A549 (cell line): Measurements from ENCODE around the gene BEND6. TPM values are rescaled to one million over a fixed set of nuclear protein-coding genes. Genes with fewer than 3 reads are reported as not detected.

ENCODE experiments used
- ATAC-seq, 2 experiments: fragments of 200-7000 bp in 1 of 2; fragments of >200 bp in 1 of 2; cut with Nextera tagmentation in 1 of 2; cut with Tn5 transposase in 1 of 2; 3 replicates each; pipeline versions ENCODE4 v1.8.0 to v1.9.1; 2018 to 2020; ENCODE audit warnings: mild to moderate bottlenecking in 1 of 2, moderate library complexity in 1 of 2
- CTCF ChIA-PET: fragments of 300-600 bp; sonication (Branson Sonifier 250); formaldehyde crosslinking; extraction: SDS; loops from one replicate; lab custom pipeline; 2021; ENCODE audit warnings: antibody characterized with exemption, inconsistent platforms; lab: Yijun Ruan, JAX
- POLR2A ChIA-PET: fragments of 350-600 bp; formaldehyde crosslinking; extraction: SDS; loops from one replicate; lab custom pipeline; 2021; ENCODE audit warnings: antibody characterized with exemption, inconsistent platforms; lab: Yijun Ruan, JAX
- DNase-seq, 2 experiments: peaks; one replicate each; pipeline versions ENCODE4 v3.0.0 to v3.0.0-alpha.2; 2011 to 2016; ENCODE audit warnings: low read depth in 1 of 2, low spot score in 1 of 2
- FAIRE-seq: peaks from 2 replicates; lab custom pipeline; 2011; peaks lifted over from hg19 to GRCh38; lab: Jason Lieb, UNC
- H3K27ac ChIP-seq, 2 experiments: fragments of >200 bp; sonication (Bioruptor Twin); formaldehyde crosslinking; 3 replicates each; pipeline ENCODE4 v1.5.1; 2016 to 2017
- H3K4me1 ChIP-seq: fragments of >200 bp; sonication (Bioruptor Twin); formaldehyde crosslinking; 3 replicates; pipeline ENCODE4 v1.6.1; 2016
- H3K4me2 ChIP-seq: fragments of >200 bp; sonication (Bioruptor Twin); formaldehyde crosslinking; 3 replicates; pipeline ENCODE4 v1.6.1; 2016
- H3K4me3 ChIP-seq: fragments of >200 bp; sonication (Bioruptor Twin); formaldehyde crosslinking; 3 replicates; pipeline ENCODE4 v1.5.1; 2016
- H3K9me3 ChIP-seq: fragments of >200 bp; sonication (Bioruptor Twin); formaldehyde crosslinking; 3 replicates; pipeline ENCODE4 v1.6.1; 2016
- BCL3 ChIP-seq: fragments of >200 bp; sonication (Bioruptor Twin); formaldehyde crosslinking; IDR thresholded peaks from 3 replicates; pipeline ENCODE4 v1.6.1; 2016
- CBX2 ChIP-seq: fragments of 200-600 bp; sonication (generic); IDR thresholded peaks from 2 replicates; pipeline ENCODE4 v1.6.1; 2016; ENCODE audit warnings: low read depth, mild to moderate bottlenecking, borderline replicate concordance
- CHD2 ChIP-seq: fragments of 150-350 bp; IDR thresholded peaks from 2 replicates; pipeline ENCODE4 v1.6.1; 2014; ENCODE audit warnings: low read length; ENCODE audit not compliant: partially characterized antibody
- EHMT2 ChIP-seq: fragments of 200-600 bp; sonication (generic); IDR thresholded peaks from 2 replicates; pipeline ENCODE4 v1.6.1; 2016; ENCODE audit warnings: antibody characterized with exemption, low read depth, mild to moderate bottlenecking, moderate library complexity
- FOSL2 ChIP-seq, 2 experiments: fragments of 450-650 bp in 1 of 2; fragments of >200 bp in 1 of 2; sonication (Bioruptor Twin) in 1 of 2; formaldehyde crosslinking; IDR thresholded peaks; 2 replicates each; pipeline versions ENCODE4 v1.5.0 to v1.6.1; 2016 to 2020; ENCODE audit warnings: mild to moderate bottlenecking in 1 of 2, moderate library complexity in 1 of 2
- FOXS1 ChIP-seq: fragments of 250-450 bp; sonication (Bioruptor Pico); IDR thresholded peaks from 2 replicates; pipeline ENCODE4 v1.5.0; 2020; ENCODE audit warnings: mild to moderate bottlenecking, moderate library complexity
- HDAC2 ChIP-seq: fragments of 200-600 bp; sonication (generic); IDR thresholded peaks from 2 replicates; pipeline ENCODE4 v1.6.1; 2016
- HOXB13 ChIP-seq: fragments of 250-450 bp; sonication (Bioruptor Pico); IDR thresholded peaks from 2 replicates; pipeline ENCODE4 v1.5.0; 2020; ENCODE audit warnings: low read depth, mild to moderate bottlenecking, moderate library complexity
- JUN ChIP-seq, 2 experiments: fragments of >200 bp; sonication (Bioruptor Twin); formaldehyde crosslinking; IDR thresholded peaks; 2 replicates in 1 of 2; 3 replicates in 1 of 2; pipeline ENCODE4 v1.6.1; 2016 to 2017
- KDM1A ChIP-seq: fragments of 200-600 bp; sonication (generic); IDR thresholded peaks from 2 replicates; pipeline ENCODE4 v1.6.1; 2016; ENCODE audit warnings: low read depth, mild to moderate bottlenecking
- KDM5A ChIP-seq: fragments of 200-600 bp; sonication (generic); IDR thresholded peaks from 2 replicates; pipeline ENCODE4 v1.6.1; 2016; ENCODE audit warnings: antibody characterized with exemption, mild to moderate bottlenecking
- MAFK ChIP-seq: fragments of 450-650 bp; IDR thresholded peaks from 2 replicates; pipeline ENCODE4 v1.6.1; 2014; ENCODE audit not compliant: partially characterized antibody
- MAZ ChIP-seq: fragments of 150-350 bp; IDR thresholded peaks from 2 replicates; pipeline ENCODE4 v1.6.1; 2014; ENCODE audit warnings: antibody characterized with exemption, low read depth, low read length, borderline replicate concordance
- NPAS2 ChIP-seq: fragments of 250-450 bp; sonication (Bioruptor Pico); IDR thresholded peaks from 2 replicates; pipeline ENCODE4 v1.8.0; 2022; ENCODE audit warnings: mild to moderate bottlenecking, moderate library complexity, borderline replicate concordance
- NR3C1 ChIP-seq: fragments of >200 bp; sonication (Bioruptor Twin); formaldehyde crosslinking; IDR thresholded peaks from 3 replicates; pipeline ENCODE4 v1.6.1; 2017
- PBX3 ChIP-seq: IDR thresholded peaks from 2 replicates; pipeline ENCODE4 v1.6.1; 2012
- PHF8 ChIP-seq: fragments of 200-600 bp; sonication (generic); IDR thresholded peaks from 2 replicates; pipeline ENCODE4 v1.6.1; 2016; ENCODE audit warnings: low read depth, mild to moderate bottlenecking, antibody characterized with exemption, moderate library complexity, borderline replicate concordance
- RARB ChIP-seq: fragments of 250-450 bp; sonication (Bioruptor Pico); IDR thresholded peaks from 2 replicates; pipeline ENCODE4 v1.8.0; 2021; ENCODE audit warnings: mild to moderate bottlenecking, moderate library complexity
- RCOR1 ChIP-seq: fragments of 150-350 bp; IDR thresholded peaks from 2 replicates; pipeline ENCODE4 v1.6.1; 2014; ENCODE audit warnings: antibody characterized with exemption, low read length, low read depth
- RFX5 ChIP-seq: fragments of 450-650 bp; IDR thresholded peaks from 2 replicates; pipeline ENCODE4 v1.7.1; 2014; ENCODE audit warnings: antibody characterized with exemption, mild to moderate bottlenecking, moderate library complexity
- RNF2 ChIP-seq: fragments of 200-600 bp; sonication (generic); IDR thresholded peaks from 2 replicates; pipeline ENCODE4 v1.6.1; 2016; ENCODE audit warnings: low read depth, mild to moderate bottlenecking, antibody characterized with exemption, moderate library complexity, borderline replicate concordance
- SMC3 ChIP-seq: fragments of >200 bp; sonication (Bioruptor Twin); formaldehyde crosslinking; IDR thresholded peaks from 3 replicates; pipeline ENCODE4 v1.6.1; 2018; ENCODE audit warnings: inconsistent platforms
- USF2 ChIP-seq: fragments of 450-650 bp; IDR thresholded peaks from 2 replicates; pipeline ENCODE4 v1.6.1; 2014; ENCODE audit warnings: antibody characterized with exemption
- ZSCAN20 ChIP-seq: fragments of 250-450 bp; sonication (Bioruptor Pico); IDR thresholded peaks from 2 replicates; pipeline ENCODE4 v1.8.0; 2022; ENCODE audit warnings: mild to moderate bottlenecking, moderate library complexity
- WGBS: methylation state at CpG from one replicate; pipeline ENCODE4 v1.1.6; 2017; ENCODE audit errors: missing lambda C conversion rate; 5-methylcytosine and 5-hydroxymethylcytosine counted together
- polyA plus RNA-seq, 4 experiments: library from polyadenylated mRNA; depleted of rRNA in 3 of 4; stranded (reverse); fragments of >200 nt; fragmentation: RNase III in 1 of 4; extraction: RNeasy Plus Mini Kit Qiagen cat#74134 plus additional on column Dnase treatment in 1 of 4; gene quantifications; 2 replicates in 3 of 4; 3 replicates in 1 of 4; pipeline ENCODE4 v1.2.3, GENCODE V29; 2011 to 2017
- TF ChIP-seq, protein P1 (sequence below): fragments of >200 bp; sonication (Bioruptor Twin); formaldehyde crosslinking; IDR thresholded peaks from 2 replicates; pipeline ENCODE4 v1.6.1; 2016
- TF ChIP-seq, protein P2 (sequence below): fragments of 250-450 bp; sonication (Bioruptor Pico); IDR thresholded peaks from 2 replicates; pipeline ENCODE4 v1.5.0; 2021; ENCODE audit warnings: mild to moderate bottlenecking, moderate library complexity, borderline replicate concordance

BEND6 gene
- polyA plus RNA-seq, 2 of the 4 experiments (the other 2 are of a cell fraction) = 2.1 to 2.9 TPM

GRCh38 chr6:56963793-56964192, 8.9 kb downstream of the BEND6 start:
- H3K27ac ChIP-seq = no peak overlapping the region
- no peak for ATAC-seq
- no peaks in the 10 kb centered on the region for H3K9me3 ChIP-seq
- TF ChIP-seq HOXB13 (CRISPR knock-in tag) (no peak), PHF8 (no peak), KDM5A (no peak), JUN (IDR thresholded peaks at IDR 0.05) (no peak), ZSCAN20 (no peak), NR3C1 (no peak), RFX5 (no peak), FOXS1 (CRISPR knock-in tag) (no peak)
- H3K4me2 ChIP-seq = no peak overlapping the region
- H3K4me1 ChIP-seq = peaks cover 19% of the 10 kb centered on the region
- 9% methylated on average over 1 of the region's 1 CpG for WGBS
- no peak overlapping the region for H3K4me3 ChIP-seq
- no peak for DNase-seq
- ChIA-PET POLR2A (no interaction called here), CTCF (interaction anchor here (0.9 to 1.8 kb wide), 3 partner anchors 57 to 61 kb away, joined by 3 to 5 read pairs (median 3); no protein-coding TSS in a partner anchor)
- FAIRE-seq = no peak

DNA sequence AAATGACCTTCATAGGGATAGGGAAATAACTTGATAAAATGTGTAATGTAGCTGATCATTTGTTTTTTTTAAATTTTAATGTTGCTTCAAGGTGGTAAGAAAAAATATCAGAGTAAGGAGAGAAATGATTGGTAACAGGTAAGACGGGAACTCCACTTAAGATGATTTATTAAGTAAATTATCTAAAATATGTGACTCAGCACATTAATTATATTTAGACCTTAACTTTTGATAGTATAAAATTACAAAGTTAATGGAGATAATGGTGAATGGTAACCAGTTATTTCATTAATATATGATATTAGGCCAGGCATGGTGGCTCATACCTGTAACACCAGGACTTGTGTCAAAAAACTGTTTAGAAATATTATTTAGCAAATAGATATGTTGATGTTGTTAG, 10.2 kb downstream of the BEND6 start:
- Histone ChIP-seq H3K27ac (no peak overlapping the region), H3K4me1 (peaks cover 6% of the 10 kb centered on the region), H3K4me2 (no peak overlapping the region), H3K4me3 (no peak overlapping the region), H3K9me3 (no peaks in the 10 kb centered on the region)
- CTCF ChIA-PET = interaction anchor here (1.2 kb wide), 1 partner anchor 10 kb away, joined by 5 read pairs; the partner anchor contains the start of gene BEND6
- 88% methylated on average over 1 of the region's 1 CpG for WGBS
- no peak for ATAC-seq
- TF ChIP-seq BCL3 (no peak), NPAS2 (CRISPR knock-in tag) (no peak), MAFK (peak; percentile 49)
- no peak for DNase-seq
- POLR2A ChIA-PET = no interaction called here
- no peak for FAIRE-seq

DNA sequence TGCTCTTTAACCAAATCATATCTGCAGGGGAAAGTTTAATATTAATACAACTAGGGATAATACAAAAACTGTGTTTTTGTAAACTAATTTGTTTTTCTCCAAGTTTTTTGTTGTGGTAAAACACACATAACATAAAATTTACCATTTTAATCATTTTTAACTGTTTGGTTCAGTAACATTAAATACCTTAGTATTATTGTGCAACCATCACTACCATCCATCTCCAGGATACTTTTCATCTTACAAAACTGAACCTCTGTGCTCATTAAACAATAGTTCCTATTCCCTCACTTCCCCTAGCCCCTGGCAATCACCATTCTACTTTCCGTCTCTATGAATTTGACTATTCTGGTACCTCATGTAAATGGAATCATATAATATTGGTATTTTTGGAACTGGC, 15.9 kb downstream of the BEND6 start:
- no peak overlapping the region for H3K4me2 ChIP-seq
- POLR2A ChIA-PET = no interaction called here
- no peak overlapping the region for H3K27ac ChIP-seq
- no peaks in the 10 kb centered on the region for H3K9me3 ChIP-seq
- WGBS = 96% methylated on average over 1 of the region's 1 CpG
- DNase-seq (no peak), FAIRE-seq (no peak)
- CTCF ChIA-PET = interaction anchor here (1.3 kb wide), 1 partner anchor 11 kb away, joined by 4 read pairs; no protein-coding TSS in a partner anchor
- TF ChIP-seq KDM1A = no peak
- no peak for TF ChIP-seq CBX2
- no peak for TF ChIP-seq HDAC2
- no peak for TF ChIP-seq USF2
- TF ChIP-seq, protein P1, sequence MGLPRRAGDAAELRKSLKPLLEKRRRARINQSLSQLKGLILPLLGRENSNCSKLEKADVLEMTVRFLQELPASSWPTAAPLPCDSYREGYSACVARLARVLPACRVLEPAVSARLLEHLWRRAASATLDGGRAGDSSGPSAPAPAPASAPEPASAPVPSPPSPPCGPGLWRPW = no peak
- TF ChIP-seq, all 56 proteins: peak for 0
- no peak overlapping the region for H3K4me3 ChIP-seq
- ATAC-seq = no peak
- H3K4me1 ChIP-seq = no peaks in the 10 kb centered on the region

DNA sequence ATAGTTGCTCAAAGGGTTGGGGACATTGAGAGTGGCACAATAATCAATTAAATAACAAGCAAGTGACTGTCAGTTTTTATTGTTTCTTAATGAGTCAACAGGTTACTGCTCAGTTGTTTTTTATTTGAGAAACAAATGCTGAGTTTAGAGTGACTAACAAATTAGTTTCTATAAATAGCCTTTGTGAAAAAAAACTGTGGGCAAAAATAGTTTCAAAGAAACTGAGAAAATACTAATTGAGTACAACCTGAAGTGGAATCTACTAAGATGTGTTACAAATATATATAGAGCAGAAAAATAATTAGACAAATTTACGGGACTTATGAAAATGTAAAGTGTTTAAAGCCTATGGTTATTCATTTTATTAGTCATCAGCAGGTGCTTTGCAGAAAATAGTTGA, 22.3 kb downstream of the BEND6 start:
- no peak for FAIRE-seq
- ATAC-seq = no peak
- TF ChIP-seq RARB = no peak
- no peak for TF ChIP-seq FOSL2 (IDR thresholded peaks at IDR 0.05)
- no peak for TF ChIP-seq FOSL2 (CRISPR knock-in tag; IDR thresholded peaks at IDR 0.05)
- no peak for TF ChIP-seq NPAS2 (CRISPR knock-in tag)
- TF ChIP-seq RCOR1 = no peak
- TF ChIP-seq, protein P2, sequence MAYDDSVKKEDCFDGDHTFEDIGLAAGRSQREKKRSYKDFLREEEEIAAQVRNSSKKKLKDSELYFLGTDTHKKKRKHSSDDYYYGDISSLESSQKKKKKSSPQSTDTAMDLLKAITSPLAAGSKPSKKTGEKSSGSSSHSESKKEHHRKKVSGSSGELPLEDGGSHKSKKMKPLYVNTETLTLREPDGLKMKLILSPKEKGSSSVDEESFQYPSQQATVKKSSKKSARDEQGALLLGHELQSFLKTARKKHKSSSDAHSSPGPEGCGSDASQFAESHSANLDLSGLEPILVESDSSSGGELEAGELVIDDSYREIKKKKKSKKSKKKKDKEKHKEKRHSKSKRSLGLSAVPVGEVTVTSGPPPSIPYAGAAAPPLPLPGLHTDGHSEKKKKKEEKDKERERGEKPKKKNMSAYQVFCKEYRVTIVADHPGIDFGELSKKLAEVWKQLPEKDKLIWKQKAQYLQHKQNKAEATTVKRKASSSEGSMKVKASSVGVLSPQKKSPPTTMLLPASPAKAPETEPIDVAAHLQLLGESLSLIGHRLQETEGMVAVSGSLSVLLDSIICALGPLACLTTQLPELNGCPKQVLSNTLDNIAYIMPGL (CRISPR knock-in tag) = no peak
- no peak for TF ChIP-seq FOXS1 (CRISPR knock-in tag)
- no peak for TF ChIP-seq CHD2
- TF ChIP-seq SMC3 = no peak
- TF ChIP-seq MAZ = no peak
- TF ChIP-seq PBX3 = no peak
- no peak for TF ChIP-seq RNF2
- TF ChIP-seq ZSCAN20 = no peak
- no peak for TF ChIP-seq EHMT2
- Histone ChIP-seq H3K9me3 (peaks cover 16% of the 10 kb centered on the region), H3K27ac (no peak overlapping the region), H3K4me1 (no peaks in the 10 kb centered on the region), H3K4me3 (no peak overlapping the region), H3K4me2 (no peak overlapping the region)
- POLR2A ChIA-PET = no interaction called here
- WGBS = 98% methylated on average over 1 of the region's 1 CpG
- no peak for DNase-seq
- CTCF ChIA-PET = interaction anchor here (1.0 kb wide), 1 partner anchor 22 kb away, joined by 3 read pairs; the partner anchor contains the start of gene BEND6
